NB4 (cell line): ENCODE data around the gene IDH3G.

Experiments
- DNase-seq: peaks from one replicate; pipeline ENCODE4 v3.0.0; 2010; ENCODE audit warnings: low read depth
- H3K4me3 ChIP-seq: one replicate; pipeline ENCODE4 v1.5.1; 2011; ENCODE audit warnings: mild to moderate bottlenecking, low read depth, low read length, moderate library complexity
- MYC ChIP-seq: IDR thresholded peaks from 2 replicates; pipeline ENCODE4 v1.6.1; 2011; ENCODE audit warnings: low read depth, low read length
- POLR2A ChIP-seq: IDR thresholded peaks from 2 replicates; pipeline ENCODE4 v1.6.1; 2011; ENCODE audit warnings: mild to moderate bottlenecking; ENCODE audit not compliant: insufficient read length; ENCODE audit errors: extremely low read depth
- TF ChIP-seq, protein P1 (sequence below): IDR thresholded peaks from 2 replicates; pipeline ENCODE4 v1.6.1; 2011; ENCODE audit warnings: low read depth, low read length
- TF ChIP-seq, protein P2 (sequence below): IDR thresholded peaks from one replicate; pipeline ENCODE4 v1.5.1; 2012; ENCODE audit warnings: low read depth, low read length

Gene IDH3G

GRCh38 chrX:153738056-153738605, 56.0 kb downstream of the IDH3G start:
- DNase-seq = no peak
- TF ChIP-seq, protein P1, sequence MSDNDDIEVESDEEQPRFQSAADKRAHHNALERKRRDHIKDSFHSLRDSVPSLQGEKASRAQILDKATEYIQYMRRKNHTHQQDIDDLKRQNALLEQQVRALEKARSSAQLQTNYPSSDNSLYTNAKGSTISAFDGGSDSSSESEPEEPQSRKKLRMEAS = no peak
- no peak for TF ChIP-seq POLR2A
- no peak for TF ChIP-seq MYC
- TF ChIP-seq, protein P2, sequence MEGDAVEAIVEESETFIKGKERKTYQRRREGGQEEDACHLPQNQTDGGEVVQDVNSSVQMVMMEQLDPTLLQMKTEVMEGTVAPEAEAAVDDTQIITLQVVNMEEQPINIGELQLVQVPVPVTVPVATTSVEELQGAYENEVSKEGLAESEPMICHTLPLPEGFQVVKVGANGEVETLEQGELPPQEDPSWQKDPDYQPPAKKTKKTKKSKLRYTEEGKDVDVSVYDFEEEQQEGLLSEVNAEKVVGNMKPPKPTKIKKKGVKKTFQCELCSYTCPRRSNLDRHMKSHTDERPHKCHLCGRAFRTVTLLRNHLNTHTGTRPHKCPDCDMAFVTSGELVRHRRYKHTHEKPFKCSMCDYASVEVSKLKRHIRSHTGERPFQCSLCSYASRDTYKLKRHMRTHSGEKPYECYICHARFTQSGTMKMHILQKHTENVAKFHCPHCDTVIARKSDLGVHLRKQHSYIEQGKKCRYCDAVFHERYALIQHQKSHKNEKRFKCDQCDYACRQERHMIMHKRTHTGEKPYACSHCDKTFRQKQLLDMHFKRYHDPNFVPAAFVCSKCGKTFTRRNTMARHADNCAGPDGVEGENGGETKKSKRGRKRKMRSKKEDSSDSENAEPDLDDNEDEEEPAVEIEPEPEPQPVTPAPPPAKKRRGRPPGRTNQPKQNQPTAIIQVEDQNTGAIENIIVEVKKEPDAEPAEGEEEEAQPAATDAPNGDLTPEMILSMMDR = no peak
- H3K4me3 ChIP-seq = no peak overlapping the region

- no peak for DNase-seq
- TF ChIP-seq, protein P1 = no peak
- TF ChIP-seq, protein P2 = no peak
- TF ChIP-seq MYC (no peak), POLR2A (no peak)
- no peak overlapping the region for H3K4me3 ChIP-seq
These were observed 57.2 kb downstream of the IDH3G start for GRCh38 chrX:153736871-153737441.

- DNase-seq = no peak
- no peak overlapping the region for H3K4me3 ChIP-seq
- no peak for TF ChIP-seq POLR2A
- no peak for TF ChIP-seq MYC
- TF ChIP-seq, protein P2 = no peak
- TF ChIP-seq, protein P1 = no peak
These were observed 57.9 kb downstream of the IDH3G start for GRCh38 chrX:153736071-153736820.
